Body of pancreas (tissue), 4 donors: ENCODE data around the gene SNAPC2.

Experiments
- POLR2A ChIP-seq, 3 donors: fragments of 450-650 bp; IDR thresholded peaks; one replicate each; pipeline ENCODE4 v1.6.1; 2016; ENCODE audit warnings: antibody characterized with exemption in 3 of 3, mild to moderate bottlenecking in 2 of 3
- TF ChIP-seq, protein P1 (sequence below), 7 experiments: fragments of 450-650 bp in 4 of 7; fragments of 200-600 bp in 3 of 7; sonication (generic) in 3 of 7; IDR thresholded peaks; one replicate each; pipeline ENCODE4 v1.5.1; 2016 to 2019; ENCODE audit warnings: antibody characterized with exemption in 7 of 7

DNA sequence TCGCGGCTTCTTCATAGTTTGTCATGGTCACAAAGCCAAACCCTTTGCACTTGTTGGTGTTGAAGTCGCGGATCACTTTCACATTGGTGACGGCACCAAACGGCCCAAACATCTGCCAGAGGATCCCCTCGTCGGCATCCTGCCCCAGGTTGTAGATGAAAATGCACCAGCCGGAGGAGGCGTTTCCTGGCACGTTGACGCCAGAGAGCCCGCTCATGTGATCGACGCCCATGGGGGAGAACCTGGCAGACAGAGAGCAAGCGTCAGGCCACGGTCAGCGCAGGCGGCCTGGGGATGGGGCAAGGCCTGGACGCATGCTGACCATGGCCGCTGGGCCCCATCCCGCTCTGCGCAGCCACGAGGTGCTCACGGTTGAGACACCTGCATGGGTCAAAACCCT is 43.4 kb downstream of the SNAPC2 start:
- TF ChIP-seq, protein P1, sequence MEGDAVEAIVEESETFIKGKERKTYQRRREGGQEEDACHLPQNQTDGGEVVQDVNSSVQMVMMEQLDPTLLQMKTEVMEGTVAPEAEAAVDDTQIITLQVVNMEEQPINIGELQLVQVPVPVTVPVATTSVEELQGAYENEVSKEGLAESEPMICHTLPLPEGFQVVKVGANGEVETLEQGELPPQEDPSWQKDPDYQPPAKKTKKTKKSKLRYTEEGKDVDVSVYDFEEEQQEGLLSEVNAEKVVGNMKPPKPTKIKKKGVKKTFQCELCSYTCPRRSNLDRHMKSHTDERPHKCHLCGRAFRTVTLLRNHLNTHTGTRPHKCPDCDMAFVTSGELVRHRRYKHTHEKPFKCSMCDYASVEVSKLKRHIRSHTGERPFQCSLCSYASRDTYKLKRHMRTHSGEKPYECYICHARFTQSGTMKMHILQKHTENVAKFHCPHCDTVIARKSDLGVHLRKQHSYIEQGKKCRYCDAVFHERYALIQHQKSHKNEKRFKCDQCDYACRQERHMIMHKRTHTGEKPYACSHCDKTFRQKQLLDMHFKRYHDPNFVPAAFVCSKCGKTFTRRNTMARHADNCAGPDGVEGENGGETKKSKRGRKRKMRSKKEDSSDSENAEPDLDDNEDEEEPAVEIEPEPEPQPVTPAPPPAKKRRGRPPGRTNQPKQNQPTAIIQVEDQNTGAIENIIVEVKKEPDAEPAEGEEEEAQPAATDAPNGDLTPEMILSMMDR (IDR thresholded peaks at IDR 0.05): no peak
- no peak for TF ChIP-seq POLR2A (IDR thresholded peaks at IDR 0.05)
